Measurements from ENCODE around the gene SYNE3.
A peak's percentile ranks its signal among the peaks of the same experiment; 100 is the strongest.

SYNE3 gene

GRCh38 chr14:95547626-95548327 is 31.3 kb upstream of the SYNE3 start:
- H3K27ac Mint-ChIP-seq: no peak overlapping the region
- H3K36me3 Mint-ChIP-seq (ENCODE audit: low read depth): peaks cover 2% of the 10 kb centered on the region
- H3K4me1 Mint-ChIP-seq (ENCODE audit: low read depth): no peaks in the 10 kb centered on the region

GRCh38 chr14:95547272-95547625 is 30.8 kb upstream of the SYNE3 start:
- no peak overlapping the region for H3K27ac Mint-ChIP-seq
- H3K9me3 Mint-ChIP-seq: no peaks in the 10 kb centered on the region
- no peaks in the 10 kb centered on the region for H3K27me3 Mint-ChIP-seq (ENCODE audit: low read depth)
- no peaks in the 10 kb centered on the region for H3K4me1 Mint-ChIP-seq (ENCODE audit: low read depth)
- no peak overlapping the region for H3K4me3 Mint-ChIP-seq
- peaks cover 2% of the 10 kb centered on the region for H3K36me3 Mint-ChIP-seq (ENCODE audit: low read depth)

More at GRCh38 chr14:95547626-95548327, 31.3 kb upstream of the SYNE3 start:
- Mint-ChIP-seq H3K4me3 (no peak overlapping the region), H3K27me3 (ENCODE audit: low read depth) (no peaks in the 10 kb centered on the region), H3K9me3 (no peaks in the 10 kb centered on the region)

- Mint-ChIP-seq H3K27me3 (ENCODE audit: low read depth) (no peaks in the 10 kb centered on the region), H3K36me3 (ENCODE audit: low read depth) (peaks cover 2% of the 10 kb centered on the region), H3K4me3 (no peak overlapping the region), H3K27ac (no peak overlapping the region), H3K9me3 (no peaks in the 10 kb centered on the region), H3K4me1 (ENCODE audit: low read depth) (no peaks in the 10 kb centered on the region)
Measured at GRCh38 chr14:95545515-95546168, 29.2 kb upstream of the SYNE3 start.

GRCh38 chr14:95544588-95544987 is 28.1 kb upstream of the SYNE3 start:
- H3K9me3 Mint-ChIP-seq: no peaks in the 10 kb centered on the region
- no peak overlapping the region for H3K27ac Mint-ChIP-seq
- no peaks in the 10 kb centered on the region for H3K27me3 Mint-ChIP-seq (ENCODE audit: low read depth)
- H3K4me3 Mint-ChIP-seq: no peak overlapping the region
- no peaks in the 10 kb centered on the region for H3K4me1 Mint-ChIP-seq (ENCODE audit: low read depth)
- peaks cover 2% of the 10 kb centered on the region for H3K36me3 Mint-ChIP-seq (ENCODE audit: low read depth)

GRCh38 chr14:95543021-95543420 is 26.6 kb upstream of the SYNE3 start:
- no peak overlapping the region for H3K27ac Mint-ChIP-seq
- H3K27me3 Mint-ChIP-seq (ENCODE audit: low read depth): no peaks in the 10 kb centered on the region
- H3K36me3 Mint-ChIP-seq (ENCODE audit: low read depth): peaks cover 2% of the 10 kb centered on the region
- no peaks in the 10 kb centered on the region for H3K9me3 Mint-ChIP-seq
- no peak overlapping the region for H3K4me3 Mint-ChIP-seq
- peaks cover 5% of the 10 kb centered on the region for H3K4me1 Mint-ChIP-seq (ENCODE audit: low read depth)

- Mint-ChIP-seq H3K4me1 (ENCODE audit: low read depth) (peaks cover 10% of the 10 kb centered on the region), H3K9me3 (no peaks in the 10 kb centered on the region), H3K4me3 (no peak overlapping the region), H3K27me3 (ENCODE audit: low read depth) (no peaks in the 10 kb centered on the region), H3K27ac (no peak overlapping the region), H3K36me3 (ENCODE audit: low read depth) (peaks cover 2% of the 10 kb centered on the region)
Measured at GRCh38 chr14:95541932-95542930, 25.8 kb upstream of the SYNE3 start.

- Mint-ChIP-seq H3K9me3 (no peaks in the 10 kb centered on the region), H3K27ac (no peak overlapping the region), H3K27me3 (ENCODE audit: low read depth) (no peaks in the 10 kb centered on the region), H3K36me3 (ENCODE audit: low read depth) (peaks cover 2% of the 10 kb centered on the region), H3K4me3 (no peak overlapping the region), H3K4me1 (ENCODE audit: low read depth) (peaks cover 18% of the 10 kb centered on the region)
Measured at GRCh38 chr14:95541346-95541745, 24.9 kb upstream of the SYNE3 start.

- Mint-ChIP-seq H3K27me3 (ENCODE audit: low read depth) (no peaks in the 10 kb centered on the region), H3K36me3 (ENCODE audit: low read depth) (peaks cover 3% of the 10 kb centered on the region), H3K4me1 (ENCODE audit: low read depth) (peaks cover 28% of the 10 kb centered on the region), H3K4me3 (no peak overlapping the region), H3K9me3 (no peaks in the 10 kb centered on the region), H3K27ac (no peak overlapping the region)
Measured at GRCh38 chr14:95540236-95540855, 23.9 kb upstream of the SYNE3 start.

GRCh38 chr14:95538801-95539509 is 22.5 kb upstream of the SYNE3 start:
- H3K36me3 Mint-ChIP-seq (ENCODE audit: low read depth): peaks cover 5% of the 10 kb centered on the region
- no peak overlapping the region for H3K27ac Mint-ChIP-seq
- peaks cover 28% of the 10 kb centered on the region for H3K4me1 Mint-ChIP-seq (ENCODE audit: low read depth)
- no peak overlapping the region for H3K4me3 Mint-ChIP-seq
- H3K9me3 Mint-ChIP-seq: no peaks in the 10 kb centered on the region
- H3K27me3 Mint-ChIP-seq (ENCODE audit: low read depth): no peaks in the 10 kb centered on the region

- Mint-ChIP-seq H3K4me3 (peak overlapping the region; percentile 15), H3K27ac (no peak overlapping the region), H3K9me3 (no peaks in the 10 kb centered on the region), H3K4me1 (ENCODE audit: low read depth) (peaks cover 40% of the 10 kb centered on the region), H3K27me3 (ENCODE audit: low read depth) (no peaks in the 10 kb centered on the region), H3K36me3 (ENCODE audit: low read depth) (peaks cover 8% of the 10 kb centered on the region)
Measured at GRCh38 chr14:95537298-95538089, 21.0 kb upstream of the SYNE3 start.

GRCh38 chr14:95536671-95537070 is 20.2 kb upstream of the SYNE3 start:
- H3K27ac Mint-ChIP-seq: no peak overlapping the region

GRCh38 chr14:95536036-95536593 is 19.7 kb upstream of the SYNE3 start:
- Mint-ChIP-seq H3K27me3 (ENCODE audit: low read depth) (no peaks in the 10 kb centered on the region), H3K4me3 (peak overlapping the region; percentile 97), H3K4me1 (ENCODE audit: low read depth) (peaks cover 49% of the 10 kb centered on the region), H3K27ac (peak overlapping the region; percentile 89), H3K9me3 (no peaks in the 10 kb centered on the region), H3K36me3 (ENCODE audit: low read depth) (peaks cover 13% of the 10 kb centered on the region)

More at GRCh38 chr14:95536671-95537070, 20.2 kb upstream of the SYNE3 start:
- peaks cover 46% of the 10 kb centered on the region for H3K4me1 Mint-ChIP-seq (ENCODE audit: low read depth)
- no peaks in the 10 kb centered on the region for H3K27me3 Mint-ChIP-seq (ENCODE audit: low read depth)
- H3K4me3 Mint-ChIP-seq: peak overlapping the region; percentile 97
- peaks cover 13% of the 10 kb centered on the region for H3K36me3 Mint-ChIP-seq (ENCODE audit: low read depth)
- H3K9me3 Mint-ChIP-seq: no peaks in the 10 kb centered on the region
